Thyroid gland (tissue), 4 donors: ENCODE data around the gene NCOA3.

ENCODE experiments used
- POLR2A ChIP-seq, 2 donors: fragments of 450-650 bp; IDR thresholded peaks; one replicate each; pipeline ENCODE4 v1.6.1; 2017; ENCODE audit warnings: antibody characterized with exemption in 2 of 2, mild to moderate bottlenecking in 2 of 2, moderate library complexity in 1 of 2
- TF ChIP-seq, protein P1 (sequence below), 6 experiments: fragments of 200-600 bp in 3 of 6; fragments of 450-650 bp in 3 of 6; sonication (generic) in 3 of 6; IDR thresholded peaks; one replicate each; pipeline ENCODE4 v1.5.1; 2016 to 2019; ENCODE audit warnings: antibody characterized with exemption in 6 of 6, mild to moderate bottlenecking in 2 of 6, inconsistent platforms in 1 of 6, moderate library complexity in 1 of 6

DNA sequence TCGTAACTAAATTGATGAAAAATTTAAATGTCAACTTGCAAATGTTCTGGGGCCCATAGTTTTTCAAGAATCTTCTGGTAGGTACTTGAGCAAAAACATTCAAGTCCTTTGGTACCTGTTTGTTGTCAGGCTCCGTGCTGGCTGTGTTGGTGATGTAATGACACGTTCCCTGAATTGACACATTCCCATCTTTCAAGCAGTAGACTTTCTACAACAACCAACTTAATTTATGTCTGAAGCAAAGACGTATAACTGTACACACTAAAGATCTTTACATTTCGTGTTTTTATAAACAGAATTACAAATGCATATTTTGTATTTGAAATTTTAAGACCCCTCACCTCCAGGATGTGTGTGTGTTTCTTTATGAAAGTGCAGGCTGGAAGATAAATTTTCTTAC lies 49.5 kb downstream of the NCOA3 start:
- TF ChIP-seq, protein P1, sequence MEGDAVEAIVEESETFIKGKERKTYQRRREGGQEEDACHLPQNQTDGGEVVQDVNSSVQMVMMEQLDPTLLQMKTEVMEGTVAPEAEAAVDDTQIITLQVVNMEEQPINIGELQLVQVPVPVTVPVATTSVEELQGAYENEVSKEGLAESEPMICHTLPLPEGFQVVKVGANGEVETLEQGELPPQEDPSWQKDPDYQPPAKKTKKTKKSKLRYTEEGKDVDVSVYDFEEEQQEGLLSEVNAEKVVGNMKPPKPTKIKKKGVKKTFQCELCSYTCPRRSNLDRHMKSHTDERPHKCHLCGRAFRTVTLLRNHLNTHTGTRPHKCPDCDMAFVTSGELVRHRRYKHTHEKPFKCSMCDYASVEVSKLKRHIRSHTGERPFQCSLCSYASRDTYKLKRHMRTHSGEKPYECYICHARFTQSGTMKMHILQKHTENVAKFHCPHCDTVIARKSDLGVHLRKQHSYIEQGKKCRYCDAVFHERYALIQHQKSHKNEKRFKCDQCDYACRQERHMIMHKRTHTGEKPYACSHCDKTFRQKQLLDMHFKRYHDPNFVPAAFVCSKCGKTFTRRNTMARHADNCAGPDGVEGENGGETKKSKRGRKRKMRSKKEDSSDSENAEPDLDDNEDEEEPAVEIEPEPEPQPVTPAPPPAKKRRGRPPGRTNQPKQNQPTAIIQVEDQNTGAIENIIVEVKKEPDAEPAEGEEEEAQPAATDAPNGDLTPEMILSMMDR (IDR thresholded peaks at IDR 0.05) = no peak
- no peak for TF ChIP-seq POLR2A (IDR thresholded peaks at IDR 0.05)
